IPS DF 19.7 (cell line): ENCODE results near the gene PSTK.

Experiments used
- DNase-seq: peaks from one replicate; pipeline ENCODE4 v3.0.0-alpha.2; 2013; ENCODE audit warnings: low read depth, low spot score

Gene PSTK

GRCh38 chr10:122992031-122992585, 11.9 kb downstream of the PSTK start:
- no peak for DNase-seq

GRCh38 chr10:122993797-122994336, 13.7 kb downstream of the PSTK start:
- DNase-seq, result no peak

GRCh38 chr10:122995936-122996335, 15.7 kb downstream of the PSTK start:
- no peak for DNase-seq

GRCh38 chr10:122997864-122998263, 17.7 kb downstream of the PSTK start:
- DNase-seq, result no peak

GRCh38 chr10:122998360-122998917, 18.2 kb downstream of the PSTK start:
- DNase-seq, result no peak

- DNase-seq, result no peak
Observed at GRCh38 chr10:122998934-122999333, 18.7 kb downstream of the PSTK start.

GRCh38 chr10:122999347-122999746, 19.1 kb downstream of the PSTK start:
- DNase-seq, result no peak

- no peak for DNase-seq
Observed at GRCh38 chr10:123000155-123000554, 20.0 kb downstream of the PSTK start.

- DNase-seq, result no peak
Observed at GRCh38 chr10:123001370-123001769, 21.2 kb downstream of the PSTK start.

- DNase-seq, result no peak
Observed at GRCh38 chr10:123004298-123004697, 24.1 kb downstream of the PSTK start.

- DNase-seq, result no peak
Observed at GRCh38 chr10:123007558-123008354, 27.6 kb downstream of the PSTK start.

GRCh38 chr10:123008355-123009104, 28.3 kb downstream of the PSTK start, which contains the start of the genes ACADSB and IKZF5:
Gene ACADSB, plus strand, starts transcription at chr10:123009006. Its CDS starts 24 bp downstream, at chr10:123009030.
Gene IKZF5, minus strand, starts transcription at chr10:123008795. Its CDS starts 10,170 bp downstream, at chr10:122998625.
- DNase-seq, result peak; percentile 81

- no peak for DNase-seq
Observed at GRCh38 chr10:123009105-123009820, 29.1 kb downstream of the PSTK start.

- no peak for DNase-seq
Observed at GRCh38 chr10:123011987-123012386, 31.8 kb downstream of the PSTK start.

- DNase-seq, result no peak
Observed at GRCh38 chr10:123013456-123014419, 33.5 kb downstream of the PSTK start.

- no peak for DNase-seq
Observed at GRCh38 chr10:123014772-123015171, 34.6 kb downstream of the PSTK start.

- no peak for DNase-seq
Observed at GRCh38 chr10:123016228-123016627, 36.0 kb downstream of the PSTK start.

GRCh38 chr10:123017421-123018165, 37.4 kb downstream of the PSTK start:
- peak; percentile 82 for DNase-seq

GRCh38 chr10:123018531-123018930, 38.3 kb downstream of the PSTK start:
- DNase-seq, result no peak
